Pancreas (tissue), 10 donors: ENCODE measurements around the gene TMEM231. TPM values are rescaled to one million over a fixed set of nuclear protein-coding genes. Genes with fewer than 3 reads are reported as not detected.

Source experiments
- ATAC-seq, 4 donors: fragments of 200-7000 bp; cut with Tn5 transposase; one replicate each; pipeline versions ENCODE4 v1.8.0 to v1.9.1; 2020; ENCODE audit warnings: mild to moderate bottlenecking in 4 of 4, moderate library complexity in 4 of 4
- DNase-seq, 6 donors: peaks; one replicate each; pipeline ENCODE4 v3.0.0-alpha.2; 2020
- FAIRE-seq: peaks from 2 replicates; lab custom pipeline; 2012; peaks lifted over from hg19 to GRCh38; lab: Jason Lieb, UNC
- H3K27ac ChIP-seq, 4 donors: fragments of 200-600 bp; sonication (generic); 1 replicate in 3 of 4; 2 replicates in 1 of 4; pipeline versions ENCODE4 v1.5.0 to v1.8.0; 2020
- H3K27me3 ChIP-seq, 4 donors: fragments of 200-600 bp; one replicate each; pipeline ENCODE4 v1.8.0; 2021
- H3K36me3 ChIP-seq, 3 donors: fragments of 200-600 bp; sonication (generic) in 1 of 3; one replicate each; pipeline versions ENCODE4 v1.5.0 to v1.8.0; 2020 to 2021
- H3K4me1 ChIP-seq, 3 donors: fragments of 200-600 bp; one replicate each; pipeline ENCODE4 v1.8.0; 2021
- H3K4me3 ChIP-seq, 4 donors: fragments of 200-600 bp; sonication (generic) in 2 of 4; one replicate each; pipeline versions ENCODE4 v1.5.0 to v1.8.0; 2020 to 2021
- H3K9me3 ChIP-seq, 4 donors: fragments of 200-600 bp; one replicate each; pipeline ENCODE4 v1.8.0; 2021
- WGBS, 2 donors: extraction: QIAGEN DNeasy Blood & Tissue Kit; methylation state at CpG; one replicate each; pipeline ENCODE4 v1.1.7; 2013; 5-methylcytosine and 5-hydroxymethylcytosine counted together
- intact Hi-C, 3 donors: fragments of 100-400 bp; cut with DNase I; formaldehyde crosslinking; loops; one replicate each; pipeline versions ENCODE4 v1.11.1 to v1.14.2; 2022
- polyA plus RNA-seq, 2 donors: library from polyadenylated mRNA; stranded (reverse); fragments of 200-250 nt; gene quantifications; one replicate each; pipeline ENCODE4 v1.2.3, GENCODE V29; 2013
- total RNA-seq, 6 donors: library from RNA; stranded (reverse); fragmentation: NEBNext Ultra II Directional in 4 of 6; extraction: Animal tissue kit (Norgen Biotek cat#: 25700) in 4 of 6; gene quantifications; one replicate each; pipeline versions ENCODE4 v1.2.1 to v1.2.4, GENCODE V29; 2021 to 2023
- TF ChIP-seq, protein P1 (sequence below), 4 donors: fragments of 200-600 bp; sonication (generic) in 3 of 4; IDR thresholded peaks; one replicate each; pipeline versions ENCODE4 v1.5.0 to v1.8.0; 2021; ENCODE audit warnings: antibody characterized with exemption in 4 of 4
- donor health status: healthy with polysubstance abuse.
- donor health status: DM: no; HTN: no; CAD: no; lungs with moderate emphysema.
- donor health status: DM: no; HTN: no; CAD: no.
- donor health status: control.
- donor health status: control.
- donor health status: Bipolar disorder and iron deficiency.
- donor health status: DM: yes; HTN: yes; CAD: no.
- donor health status: DM: no; HTN: no; CAD: no.
- donor health status: DM: no; HTN: no; CAD: no.
- donor health status: DM: yes; HTN: yes; CAD: no.

TMEM231 gene
- total and polyA plus RNA-seq, 8 donors: 2.5 to 6.6 (median 4.1) TPM

DNA sequence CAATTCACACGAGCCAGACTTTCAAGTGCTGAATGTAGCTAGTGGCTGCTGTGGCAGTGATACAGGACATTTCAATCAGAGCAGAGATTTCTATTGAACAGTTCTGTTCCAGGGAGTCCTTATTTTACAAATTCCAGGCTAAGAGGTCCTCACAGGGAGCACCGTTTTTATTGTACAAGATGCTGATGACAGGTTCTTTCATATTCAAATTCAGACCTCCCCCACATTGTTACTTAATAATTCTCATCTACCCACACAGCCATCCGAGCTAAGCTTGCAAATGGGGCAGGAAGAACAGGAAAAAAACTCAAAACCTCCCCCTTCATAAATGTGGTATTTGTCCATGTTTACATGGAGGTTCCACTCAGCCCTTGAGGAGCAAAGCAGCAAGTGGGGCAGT is 19.9 kb upstream of the TMEM231 start:
- FAIRE-seq (no peak), DNase-seq (no peak), ATAC-seq (no peak)
- intact Hi-C loops: no loop called here
- H3K36me3 ChIP-seq: peaks cover 0 to 66% (median 10%) of the 10 kb centered on the region in 3 donors
- H3K4me3 ChIP-seq: no peak overlapping the region
- TF ChIP-seq, protein P1, sequence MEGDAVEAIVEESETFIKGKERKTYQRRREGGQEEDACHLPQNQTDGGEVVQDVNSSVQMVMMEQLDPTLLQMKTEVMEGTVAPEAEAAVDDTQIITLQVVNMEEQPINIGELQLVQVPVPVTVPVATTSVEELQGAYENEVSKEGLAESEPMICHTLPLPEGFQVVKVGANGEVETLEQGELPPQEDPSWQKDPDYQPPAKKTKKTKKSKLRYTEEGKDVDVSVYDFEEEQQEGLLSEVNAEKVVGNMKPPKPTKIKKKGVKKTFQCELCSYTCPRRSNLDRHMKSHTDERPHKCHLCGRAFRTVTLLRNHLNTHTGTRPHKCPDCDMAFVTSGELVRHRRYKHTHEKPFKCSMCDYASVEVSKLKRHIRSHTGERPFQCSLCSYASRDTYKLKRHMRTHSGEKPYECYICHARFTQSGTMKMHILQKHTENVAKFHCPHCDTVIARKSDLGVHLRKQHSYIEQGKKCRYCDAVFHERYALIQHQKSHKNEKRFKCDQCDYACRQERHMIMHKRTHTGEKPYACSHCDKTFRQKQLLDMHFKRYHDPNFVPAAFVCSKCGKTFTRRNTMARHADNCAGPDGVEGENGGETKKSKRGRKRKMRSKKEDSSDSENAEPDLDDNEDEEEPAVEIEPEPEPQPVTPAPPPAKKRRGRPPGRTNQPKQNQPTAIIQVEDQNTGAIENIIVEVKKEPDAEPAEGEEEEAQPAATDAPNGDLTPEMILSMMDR (IDR thresholded peaks at IDR 0.05): no peak
- H3K9me3 ChIP-seq: no peaks in the 10 kb centered on the region
- WGBS, 2 donors: 67 to 77% methylated on average over 3 of the region's 3 CpGs
- no peaks in the 10 kb centered on the region for H3K27me3 ChIP-seq
- H3K4me1 ChIP-seq: peaks cover 0 to 5% (median 0%) of the 10 kb centered on the region in 3 donors
- no peak overlapping the region for H3K27ac ChIP-seq

DNA sequence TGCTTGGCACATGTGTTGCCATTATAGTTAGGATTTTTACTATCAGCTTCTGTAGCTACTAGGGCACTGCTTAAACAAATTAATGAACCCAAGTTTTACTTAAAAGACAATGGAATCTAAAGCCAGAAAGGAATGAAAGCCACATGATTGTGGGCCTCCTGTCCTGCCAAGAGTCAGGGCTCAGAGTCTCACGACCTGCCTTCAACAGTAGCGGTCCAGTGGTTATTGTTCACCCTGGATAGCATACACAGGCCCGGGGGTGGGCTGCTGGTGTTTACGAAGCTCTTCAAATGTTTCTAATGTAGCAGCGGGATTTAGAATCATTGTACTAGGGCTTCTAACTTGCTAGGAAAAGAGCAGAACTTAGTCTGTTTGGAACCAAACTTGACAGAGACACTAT is 17.9 kb upstream of the TMEM231 start:
- DNase-seq (no peak), ATAC-seq (no peak), FAIRE-seq (no peak)
- H3K9me3 ChIP-seq: no peaks in the 10 kb centered on the region
- no peaks in the 10 kb centered on the region for H3K27me3 ChIP-seq
- intact Hi-C loops: no loop called here
- H3K27ac ChIP-seq: no peak overlapping the region
- TF ChIP-seq, protein P1 (IDR thresholded peaks at IDR 0.05): no peak
- H3K4me3 ChIP-seq: no peak overlapping the region
- WGBS, 2 donors: 85 to 89% methylated on average over 5 of the region's 5 CpGs
- peaks cover 0 to 69% (median 10%) of the 10 kb centered on the region in 3 donors for H3K36me3 ChIP-seq
- H3K4me1 ChIP-seq: peaks cover 0 to 9% (median 0%) of the 10 kb centered on the region in 3 donors

DNA sequence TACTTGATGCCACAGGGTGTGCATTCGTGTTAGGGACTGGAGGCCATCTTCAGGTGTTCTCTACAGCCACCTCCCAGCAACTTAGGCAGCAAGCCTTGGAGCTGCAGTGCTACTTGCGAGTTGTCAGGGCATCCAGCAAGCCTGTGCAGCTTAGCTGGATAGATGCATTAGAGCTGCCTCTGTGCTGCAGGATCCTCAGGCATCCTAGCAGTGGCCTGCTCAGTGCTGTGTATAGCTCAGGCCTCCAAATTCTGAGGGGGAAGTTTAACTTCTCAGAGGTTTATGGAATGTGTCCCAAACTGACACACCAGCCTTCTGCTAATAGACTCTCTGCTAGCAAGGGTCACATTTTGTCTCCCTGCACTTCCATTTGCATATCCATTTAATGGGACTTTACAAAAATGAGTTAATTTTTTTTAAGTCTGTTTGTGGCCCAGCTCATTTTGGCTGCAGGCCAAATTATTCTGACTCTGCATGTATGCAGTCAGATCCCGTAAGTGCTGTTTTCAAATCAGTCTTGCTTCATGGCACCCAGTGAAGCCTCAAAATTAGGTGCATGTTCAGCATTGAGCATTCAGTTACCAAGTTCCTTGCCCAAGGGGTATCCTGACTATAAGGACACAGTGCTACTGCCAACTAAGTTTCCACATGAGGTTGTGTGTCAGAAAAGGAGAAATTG is 17.0 kb upstream of the TMEM231 start:
- H3K27ac ChIP-seq: no peak overlapping the region
- no peak for ATAC-seq

DNA sequence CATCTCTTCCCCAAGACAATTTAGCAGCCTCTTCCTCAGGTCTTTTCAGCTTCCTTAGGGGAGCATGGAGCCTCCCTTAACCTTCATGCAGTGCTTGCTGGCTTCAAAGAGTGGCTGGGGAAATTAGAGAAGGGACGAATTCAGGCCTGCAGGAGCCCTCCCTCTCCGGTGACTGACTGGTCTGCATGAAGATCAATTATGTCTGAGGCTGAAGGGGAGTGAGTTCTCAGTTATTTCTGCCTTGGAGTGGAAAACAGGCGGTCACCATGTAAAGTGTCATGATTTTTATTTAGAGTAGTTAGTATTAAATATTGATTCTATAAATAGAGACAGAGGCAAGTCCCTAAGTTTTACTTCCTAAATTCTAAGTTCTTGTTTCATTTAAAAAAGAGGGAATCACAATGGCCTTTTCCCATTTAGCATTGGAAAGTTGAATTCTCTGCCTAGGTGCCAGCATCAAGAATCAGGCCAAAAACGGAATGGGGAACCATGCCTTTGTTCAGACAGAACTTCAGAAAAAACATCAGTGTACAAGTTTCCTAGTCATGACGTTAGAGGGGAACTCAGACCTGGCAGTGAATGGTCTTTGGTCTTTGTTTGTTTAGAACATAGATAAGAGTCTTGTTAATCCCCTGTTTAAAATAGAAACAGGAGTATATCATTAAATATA is 14.5 kb upstream of the TMEM231 start:
- intact Hi-C loops: no loop called here
- H3K36me3 ChIP-seq: peaks cover 0 to 51% (median 10%) of the 10 kb centered on the region in 3 donors
- no peak for FAIRE-seq
- no peak overlapping the region for H3K4me3 ChIP-seq
- DNase-seq: no peak
- no peaks in the 10 kb centered on the region for H3K27me3 ChIP-seq
- 63 to 69% methylated on average over 5 of the region's 5 CpGs for WGBS, 2 donors
- peak overlapping the region in 1 of 4 donors; percentile 45 for H3K27ac ChIP-seq
- no peak for ATAC-seq
- H3K4me1 ChIP-seq: peaks cover 0 to 20% (median 9%) of the 10 kb centered on the region in 3 donors
- no peaks in the 10 kb centered on the region for H3K9me3 ChIP-seq
- TF ChIP-seq, protein P1 (IDR thresholded peaks at IDR 0.05): no peak

More for the DNA sequence above, 17.0 kb upstream of the TMEM231 start:
- no peak for DNase-seq
- WGBS, 2 donors: 74 to 78% methylated on average over 3 of the region's 3 CpGs
- intact Hi-C loops: no loop called here
- TF ChIP-seq, protein P1 (IDR thresholded peaks at IDR 0.05): no peak
- Histone ChIP-seq H3K4me1 (peaks cover 0 to 16% (median 0%) of the 10 kb centered on the region in 3 donors), H3K27me3 (no peaks in the 10 kb centered on the region), H3K36me3 (peaks cover 0 to 65% (median 10%) of the 10 kb centered on the region in 3 donors), H3K4me3 (no peak overlapping the region), H3K9me3 (no peaks in the 10 kb centered on the region)
- no peak for FAIRE-seq
